A549 (cell line): ENCODE data around the gene PLD5. TPM values are rescaled to one million over a fixed set of nuclear protein-coding genes. Genes with fewer than 3 reads are reported as not detected.

Experiments used
- ATAC-seq, 2 experiments: fragments of 200-7000 bp in 1 of 2; fragments of >200 bp in 1 of 2; cut with Nextera tagmentation in 1 of 2; cut with Tn5 transposase in 1 of 2; 3 replicates each; pipeline versions ENCODE4 v1.8.0 to v1.9.1; 2018 to 2020; ENCODE audit warnings: mild to moderate bottlenecking in 1 of 2, moderate library complexity in 1 of 2
- CTCF ChIA-PET: fragments of 300-600 bp; sonication (Branson Sonifier 250); formaldehyde crosslinking; extraction: SDS; loops from one replicate; lab custom pipeline; 2021; ENCODE audit warnings: antibody characterized with exemption, inconsistent platforms; lab: Yijun Ruan, JAX
- POLR2A ChIA-PET: fragments of 350-600 bp; formaldehyde crosslinking; extraction: SDS; loops from one replicate; lab custom pipeline; 2021; ENCODE audit warnings: antibody characterized with exemption, inconsistent platforms; lab: Yijun Ruan, JAX
- DNase-seq, 2 experiments: peaks; one replicate each; pipeline versions ENCODE4 v3.0.0 to v3.0.0-alpha.2; 2011 to 2016; ENCODE audit warnings: low read depth in 1 of 2, low spot score in 1 of 2
- FAIRE-seq: peaks from 2 replicates; lab custom pipeline; 2011; peaks lifted over from hg19 to GRCh38; lab: Jason Lieb, UNC
- H3K27ac ChIP-seq, 2 experiments: fragments of >200 bp; sonication (Bioruptor Twin); formaldehyde crosslinking; 3 replicates each; pipeline ENCODE4 v1.5.1; 2016 to 2017
- H3K4me1 ChIP-seq: fragments of >200 bp; sonication (Bioruptor Twin); formaldehyde crosslinking; 3 replicates; pipeline ENCODE4 v1.6.1; 2016
- H3K4me2 ChIP-seq: fragments of >200 bp; sonication (Bioruptor Twin); formaldehyde crosslinking; 3 replicates; pipeline ENCODE4 v1.6.1; 2016
- H3K4me3 ChIP-seq: fragments of >200 bp; sonication (Bioruptor Twin); formaldehyde crosslinking; 3 replicates; pipeline ENCODE4 v1.5.1; 2016
- H3K9me3 ChIP-seq: fragments of >200 bp; sonication (Bioruptor Twin); formaldehyde crosslinking; 3 replicates; pipeline ENCODE4 v1.6.1; 2016
- CHD4 ChIP-seq: fragments of 200-600 bp; sonication (generic); IDR thresholded peaks from 2 replicates; pipeline ENCODE4 v1.6.1; 2016; ENCODE audit warnings: antibody characterized with exemption, mild to moderate bottlenecking, borderline replicate concordance
- FOSL2 ChIP-seq, 2 experiments: fragments of 450-650 bp in 1 of 2; fragments of >200 bp in 1 of 2; sonication (Bioruptor Twin) in 1 of 2; formaldehyde crosslinking; IDR thresholded peaks; 2 replicates each; pipeline versions ENCODE4 v1.5.0 to v1.6.1; 2016 to 2020; ENCODE audit warnings: mild to moderate bottlenecking in 1 of 2, moderate library complexity in 1 of 2
- HDAC2 ChIP-seq: fragments of 200-600 bp; sonication (generic); IDR thresholded peaks from 2 replicates; pipeline ENCODE4 v1.6.1; 2016
- HEYL ChIP-seq: fragments of 250-450 bp; sonication (Bioruptor Pico); IDR thresholded peaks from 2 replicates; pipeline ENCODE4 v1.8.0; 2021; ENCODE audit warnings: mild to moderate bottlenecking, moderate library complexity
- HMGXB4 ChIP-seq: fragments of 250-450 bp; sonication (Bioruptor Pico); IDR thresholded peaks from 2 replicates; pipeline ENCODE4 v1.5.0; 2021; ENCODE audit warnings: mild to moderate bottlenecking, moderate library complexity, borderline replicate concordance
- HOXA7 ChIP-seq: fragments of 250-450 bp; sonication (Bioruptor Pico); IDR thresholded peaks from 2 replicates; pipeline ENCODE4 v1.5.0; 2020; ENCODE audit warnings: mild to moderate bottlenecking, moderate library complexity
- MAX ChIP-seq: IDR thresholded peaks from 2 replicates; pipeline ENCODE4 v1.6.1; 2012
- NFE2L2 ChIP-seq: fragments of 150-350 bp; conservative IDR thresholded peaks from 2 replicates; pipeline ENCODE4 v1.6.1; 2014; ENCODE audit warnings: low read length
- RAD21 ChIP-seq, 2 experiments: fragments of >200 bp in 1 of 2; sonication (Bioruptor Twin) in 1 of 2; formaldehyde crosslinking in 1 of 2; IDR thresholded peaks in 1 of 2; conservative IDR thresholded peaks in 1 of 2; 2 replicates in 1 of 2; 3 replicates in 1 of 2; pipeline ENCODE4 v1.6.1; 2012 to 2018; ENCODE audit warnings: inconsistent platforms in 1 of 2
- REST ChIP-seq: fragments of 200-600 bp; sonication (generic); IDR thresholded peaks from 2 replicates; pipeline ENCODE4 v1.6.1; 2016; ENCODE audit warnings: antibody characterized with exemption, mild to moderate bottlenecking, moderate library complexity
- RNF2 ChIP-seq: fragments of 200-600 bp; sonication (generic); IDR thresholded peaks from 2 replicates; pipeline ENCODE4 v1.6.1; 2016; ENCODE audit warnings: low read depth, mild to moderate bottlenecking, antibody characterized with exemption, moderate library complexity, borderline replicate concordance
- USF2 ChIP-seq: fragments of 450-650 bp; IDR thresholded peaks from 2 replicates; pipeline ENCODE4 v1.6.1; 2014; ENCODE audit warnings: antibody characterized with exemption
- WGBS: methylation state at CpG from one replicate; pipeline ENCODE4 v1.1.6; 2017; ENCODE audit errors: missing lambda C conversion rate; 5-methylcytosine and 5-hydroxymethylcytosine counted together
- polyA plus RNA-seq, 4 experiments: library from polyadenylated mRNA; depleted of rRNA in 3 of 4; stranded (reverse); fragments of >200 nt; fragmentation: RNase III in 1 of 4; extraction: RNeasy Plus Mini Kit Qiagen cat#74134 plus additional on column Dnase treatment in 1 of 4; gene quantifications; 2 replicates in 3 of 4; 3 replicates in 1 of 4; pipeline ENCODE4 v1.2.3, GENCODE V29; 2011 to 2017

The PLD5 gene
- polyA plus RNA-seq, 2 of the 4 experiments (the other 2 are of a cell fraction): 1.5 to 1.7 TPM

- no peak overlapping the region for H3K4me2 ChIP-seq
- ChIA-PET CTCF (no interaction called here), POLR2A (no interaction called here)
- no peaks in the 10 kb centered on the region for H3K9me3 ChIP-seq
- no peak overlapping the region for H3K27ac ChIP-seq
- H3K4me3 ChIP-seq: no peak overlapping the region
- no peaks in the 10 kb centered on the region for H3K4me1 ChIP-seq
- 93% methylated on average over 1 of the region's 1 CpG for WGBS
- DNase-seq (no peak), FAIRE-seq (no peak), ATAC-seq (no peak)
- TF ChIP-seq HOXA7: no peak
- no peak for TF ChIP-seq MAX
- TF ChIP-seq, all 56 proteins: peak for 0
Observed at GRCh38 chr1:242133351-242133750, 391.1 kb downstream of the PLD5 start.

GRCh38 chr1:242132121-242132817 is 392.2 kb downstream of the PLD5 start:
- H3K4me1 ChIP-seq: no peaks in the 10 kb centered on the region
- H3K27ac ChIP-seq: no peak overlapping the region
- FAIRE-seq (no peak), ATAC-seq (no peak)
- CTCF ChIA-PET: interaction anchor here (1.5 kb wide), 1 partner anchor 48 kb away, joined by 4 read pairs; no protein-coding TSS in a partner anchor
- TF ChIP-seq FOSL2 (IDR thresholded peaks at IDR 0.05): no peak
- no peak for TF ChIP-seq FOSL2 (CRISPR knock-in tag; IDR thresholded peaks at IDR 0.05)
- TF ChIP-seq REST: no peak
- no peak for TF ChIP-seq HMGXB4 (CRISPR knock-in tag)
- TF ChIP-seq CHD4: no peak
- no peak for TF ChIP-seq RNF2
- TF ChIP-seq USF2: no peak
- no peak for TF ChIP-seq HEYL (CRISPR knock-in tag)
- TF ChIP-seq NFE2L2: no peak
- TF ChIP-seq, all 56 proteins: peak for 0
- POLR2A ChIA-PET: no interaction called here
- DNase-seq: no peak
- 74% methylated on average over 9 of the region's 9 CpGs for WGBS
- no peak overlapping the region for H3K4me2 ChIP-seq
- no peak overlapping the region for H3K4me3 ChIP-seq
- H3K9me3 ChIP-seq: no peaks in the 10 kb centered on the region

GRCh38 chr1:242128951-242129502 is 395.5 kb downstream of the PLD5 start:
- 76% methylated on average over 8 of the region's 8 CpGs for WGBS
- Histone ChIP-seq H3K4me1 (no peaks in the 10 kb centered on the region), H3K4me3 (no peak overlapping the region), H3K4me2 (no peak overlapping the region), H3K27ac (no peak overlapping the region), H3K9me3 (no peaks in the 10 kb centered on the region)
- ChIA-PET CTCF (interaction anchor here (0.9 kb wide), 1 partner anchor 297 kb away, joined by 3 read pairs; no protein-coding TSS in a partner anchor), POLR2A (no interaction called here)
- peak; percentile 68 to 82; a peak in 3 of 6 replicates for ATAC-seq
- peak; percentile 14 to 40 for DNase-seq
- no peak for TF ChIP-seq HDAC2
- TF ChIP-seq RAD21 (conservative IDR thresholded peaks at IDR 0.05 in 1 of 2, IDR thresholded peaks at IDR 0.05 in 1 of 2): peak in 1 of 2 experiments; percentile 38; a peak in 2 of 5 replicates
- no peak for FAIRE-seq
